Naive thymus-derived CD8-positive, alpha-beta T cell (primary cell): ENCODE measurements around the gene STPG3. TPM values are rescaled to one million over a fixed set of nuclear protein-coding genes. Genes with fewer than 3 reads are reported as not detected.

Source experiments
- ATAC-seq, 2 donors: fragments of 150-1000 bp; cut with Tn5 transposase in 1 of 2; sonication (Bioruptor Pico), chemical (Tn5 transposase) in 1 of 2; 1 replicate in 1 of 2; 2 replicates in 1 of 2; pipeline ENCODE4 v1.10.0; 2021; ENCODE audit warnings: mild to moderate bottlenecking in 2 of 2, moderate library complexity in 2 of 2
- POLR2A ChIA-PET: fragments of 350-600 bp; sonication (Branson Sonifier 250); formaldehyde crosslinking; loops from one replicate; lab custom pipeline; 2021; ENCODE audit warnings: antibody characterized with exemption; lab: Charles Lee
- DNase-seq, 10 donors: peaks; one replicate each; pipeline versions ENCODE4 v3.0.0 to v3.0.0-alpha.2; 2020 to 2022
- H3K27ac Mint-ChIP-seq, 10 donors: one replicate each; pipeline ENCODE4 v1.8.0; 2020 to 2022; ENCODE audit warnings: mild to moderate bottlenecking in 10 of 10, mixed read lengths in 10 of 10, moderate library complexity in 4 of 10, inconsistent platforms in 1 of 10
- H3K27me3 Mint-ChIP-seq, 5 donors: one replicate each; pipeline ENCODE4 v1.8.0; 2021 to 2022; ENCODE audit warnings: mixed read lengths in 5 of 5
- H3K36me3 Mint-ChIP-seq, 3 donors: one replicate each; pipeline ENCODE4 v1.8.0; 2020 to 2022; ENCODE audit warnings: mixed read lengths in 3 of 3, mild to moderate bottlenecking in 2 of 3, inconsistent platforms in 1 of 3
- H3K4me1 Mint-ChIP-seq, 4 donors: one replicate each; pipeline ENCODE4 v1.8.0; 2021 to 2022; ENCODE audit warnings: mixed read lengths in 4 of 4
- H3K4me3 Mint-ChIP-seq, 10 donors: one replicate each; pipeline ENCODE4 v1.8.0; 2020 to 2022; ENCODE audit warnings: mild to moderate bottlenecking in 10 of 10, mixed read lengths in 10 of 10, moderate library complexity in 6 of 10, inconsistent platforms in 1 of 10
- H3K9me3 Mint-ChIP-seq, 9 donors: one replicate each; pipeline ENCODE4 v1.8.0; 2020 to 2022; ENCODE audit warnings: mixed read lengths in 9 of 9, mild to moderate bottlenecking in 3 of 9, inconsistent platforms in 1 of 9, moderate library complexity in 1 of 9
- polyA plus RNA-seq, 3 donors: library from polyadenylated mRNA; unstranded; fragments of 300-500 nt; fragmentation: Illumina TruSeq; gene quantifications; one replicate each; pipeline ENCODE4 v1.2.3, GENCODE V29; 2021
- total RNA-seq, 8 experiments: library from RNA in 2 of 8; stranded (reverse) in 2 of 8; gene quantifications; one replicate each; pipeline ENCODE4 v1.2.3 and lab custom pipeline; 2021 to 2026

The STPG3 gene
- total and polyA plus RNA-seq, 5 experiments from 2014 or later: not detected

- H3K4me3 Mint-ChIP-seq: peak overlapping the region in 4 of 10 donors; percentile 8 to 63 (median 26)
- no peak for DNase-seq
- peaks cover 4 to 30% (median 22%) of the 10 kb centered on the region in 4 donors for H3K4me1 Mint-ChIP-seq
- peak overlapping the region in 2 of 10 donors; percentile 24 to 50 for H3K27ac Mint-ChIP-seq
- POLR2A ChIA-PET: interaction anchor here (0.6 to 8.9 kb wide), 4 partner anchors 12 to 158 kb away, joined by 5 to 139 read pairs (median 23); partner anchors contain the start of genes MAN1B1 and NELFB
- H3K27me3 Mint-ChIP-seq: peaks cover 0 to 3% (median 0%) of the 10 kb centered on the region in 5 donors
- no peaks in the 10 kb centered on the region for H3K9me3 Mint-ChIP-seq
- H3K36me3 Mint-ChIP-seq: peaks cover 0 to 10% (median 6%) of the 10 kb centered on the region in 3 donors
- ATAC-seq: no peak
These were observed 7.2 kb upstream of the STPG3 start for GRCh38 chr9:137243626-137244485.

GRCh38 chr9:137244486-137245449 lies 6.3 kb upstream of the STPG3 start:
- Mint-ChIP-seq H3K4me1 (peaks cover 2 to 23% (median 18%) of the 10 kb centered on the region in 4 donors), H3K27ac (no peak overlapping the region), H3K4me3 (peak overlapping the region in 1 of 10 donors; percentile 58), H3K9me3 (no peaks in the 10 kb centered on the region), H3K27me3 (peaks cover 0 to 3% (median 0%) of the 10 kb centered on the region in 5 donors), H3K36me3 (peaks cover 0 to 10% (median 6%) of the 10 kb centered on the region in 3 donors)
- no peak for ATAC-seq
- POLR2A ChIA-PET: interaction anchor here (0.6 to 8.9 kb wide), 3 partner anchors 11 to 848 kb away, joined by 4 to 139 read pairs (median 5); partner anchors contain the start of gene NELFB
- no peak for DNase-seq

GRCh38 chr9:137245450-137246421 lies 5.3 kb upstream of the STPG3 start:
- POLR2A ChIA-PET: interaction anchor here (8.9 kb wide), 1 partner anchor 10 kb away, joined by 139 read pairs; the partner anchor contains the start of gene NELFB
- DNase-seq (no peak), ATAC-seq (no peak)
- peaks cover 0 to 10% (median 6%) of the 10 kb centered on the region in 3 donors for H3K36me3 Mint-ChIP-seq
- H3K4me3 Mint-ChIP-seq: peak overlapping the region in 1 of 10 donors; percentile 58
- peaks cover 2 to 21% (median 16%) of the 10 kb centered on the region in 4 donors for H3K4me1 Mint-ChIP-seq
- no peak overlapping the region for H3K27ac Mint-ChIP-seq
- H3K9me3 Mint-ChIP-seq: no peaks in the 10 kb centered on the region
- peaks cover 0 to 3% (median 0%) of the 10 kb centered on the region in 5 donors for H3K27me3 Mint-ChIP-seq

GRCh38 chr9:137247135-137247915 lies 3.8 kb upstream of the STPG3 start:
- Mint-ChIP-seq H3K27ac (no peak overlapping the region), H3K36me3 (peaks cover 0 to 10% (median 6%) of the 10 kb centered on the region in 3 donors), H3K27me3 (no peaks in the 10 kb centered on the region), H3K9me3 (no peaks in the 10 kb centered on the region), H3K4me3 (no peak overlapping the region), H3K4me1 (peaks cover 0 to 14% (median 11%) of the 10 kb centered on the region in 4 donors)
- ATAC-seq (no peak), DNase-seq (no peak)
- POLR2A ChIA-PET: no interaction called here

- Mint-ChIP-seq H3K4me1 (peaks cover 0 to 9% (median 6%) of the 10 kb centered on the region in 4 donors), H3K36me3 (peaks cover 0 to 5% (median under 1%) of the 10 kb centered on the region in 3 donors), H3K27me3 (no peaks in the 10 kb centered on the region), H3K4me3 (no peak overlapping the region), H3K9me3 (no peaks in the 10 kb centered on the region), H3K27ac (no peak overlapping the region)
- DNase-seq (no peak), ATAC-seq (no peak)
- POLR2A ChIA-PET: interaction anchor here (0.7 kb wide), 1 partner anchor 36 kb away, joined by 4 read pairs; no protein-coding TSS in a partner anchor
These were observed 3.2 kb upstream of the STPG3 start for GRCh38 chr9:137247916-137248175.

GRCh38 chr9:137250329-137251193 lies 525 bp upstream of the STPG3 start:
- H3K4me1 Mint-ChIP-seq: peaks cover 4 to 6% (median 5%) of the 10 kb centered on the region in 4 donors
- POLR2A ChIA-PET: interaction anchor here (1.5 kb wide), 1 partner anchor 10 kb away, joined by 7 read pairs; the partner anchor contains the start of gene TUBB4B
- no peaks in the 10 kb centered on the region for H3K9me3 Mint-ChIP-seq
- no peak for ATAC-seq
- H3K27me3 Mint-ChIP-seq: no peaks in the 10 kb centered on the region
- H3K27ac Mint-ChIP-seq: no peak overlapping the region
- no peak for DNase-seq
- H3K36me3 Mint-ChIP-seq: no peaks in the 10 kb centered on the region
- H3K4me3 Mint-ChIP-seq: no peak overlapping the region

GRCh38 chr9:137251490-137252268 lies 593 bp downstream of the STPG3 start:
- H3K27ac Mint-ChIP-seq: peak overlapping the region in 1 of 10 donors; percentile 40
- no peak overlapping the region for H3K4me3 Mint-ChIP-seq
- peaks cover 4 to 15% (median 10%) of the 10 kb centered on the region in 4 donors for H3K4me1 Mint-ChIP-seq
- H3K9me3 Mint-ChIP-seq: no peaks in the 10 kb centered on the region
- POLR2A ChIA-PET: interaction anchor here (0.6 to 8.2 kb wide), 3 partner anchors 10 to 193 kb away, joined by 3 to 139 read pairs (median 7); partner anchors contain the start of gene TUBB4B
- H3K36me3 Mint-ChIP-seq: peaks cover 0 to 3% (median 0%) of the 10 kb centered on the region in 3 donors
- no peak for ATAC-seq
- no peak for DNase-seq
- H3K27me3 Mint-ChIP-seq: no peaks in the 10 kb centered on the region

GRCh38 chr9:137252555-137253506 lies 1.7 kb downstream of the STPG3 start:
- ATAC-seq (no peak), DNase-seq (no peak)
- H3K27ac Mint-ChIP-seq: no peak overlapping the region
- H3K4me1 Mint-ChIP-seq: peaks cover 4 to 20% (median 12%) of the 10 kb centered on the region in 4 donors
- H3K4me3 Mint-ChIP-seq: no peak overlapping the region
- no peaks in the 10 kb centered on the region for H3K9me3 Mint-ChIP-seq
- POLR2A ChIA-PET: interaction anchor here (0.6 to 8.2 kb wide), 2 partner anchors 11 to 121 kb away, joined by 4 to 139 read pairs; partner anchors contain the start of gene TUBB4B
- no peaks in the 10 kb centered on the region for H3K27me3 Mint-ChIP-seq
- H3K36me3 Mint-ChIP-seq: peaks cover 0 to 3% (median 0%) of the 10 kb centered on the region in 3 donors
